SK-N-SH treated with all-trans-retinoic acid at 6 μM for 48 hours (cell line): ENCODE results near the gene PRKAG2.
"Not testable (repeated sequence)": the region's sequence is repeated elsewhere in the genome, so short reads cannot be mapped to it uniquely, and the experiment has no call there.

Source experiments
- ATAC-seq: fragments of 200-7000 bp; cut with Tn5 transposase; 3 replicates; pipeline ENCODE4 v1.9.1; 2020; ENCODE audit warnings: mild to moderate bottlenecking, moderate library complexity
- ARNTL ChIP-seq: fragments of 450-650 bp; formaldehyde crosslinking; IDR thresholded peaks from 2 replicates; pipeline ENCODE4 v1.5.0; 2020; ENCODE audit warnings: low read depth, mild to moderate bottlenecking, moderate library complexity, borderline replicate concordance
- BACH2 ChIP-seq: fragments of 250-450 bp; sonication (Bioruptor Pico); IDR thresholded peaks from 2 replicates; pipeline ENCODE4 v1.9.0; 2021; ENCODE audit warnings: mild to moderate bottlenecking, borderline replicate concordance
- CREB5 ChIP-seq: fragments of 250-450 bp; sonication (Bioruptor Pico); IDR thresholded peaks from 2 replicates; pipeline ENCODE4 v1.5.1; 2020; ENCODE audit warnings: low read depth, mild to moderate bottlenecking, moderate library complexity
- CSDC2 ChIP-seq: fragments of 250-450 bp; sonication (Bioruptor Pico); IDR thresholded peaks from 2 replicates; pipeline ENCODE4 v1.5.0; 2020; ENCODE audit warnings: mild to moderate bottlenecking, moderate library complexity
- ESRRG ChIP-seq: fragments of 250-450 bp; sonication (Bioruptor Pico); IDR thresholded peaks from 2 replicates; pipeline ENCODE4 v1.6.1; 2021; ENCODE audit warnings: mild to moderate bottlenecking
- GLIS3 ChIP-seq: fragments of 250-450 bp; sonication (Bioruptor Pico); IDR thresholded peaks from 2 replicates; pipeline ENCODE4 v1.5.0; 2020; ENCODE audit warnings: mild to moderate bottlenecking, moderate library complexity
- ISL1 ChIP-seq: fragments of 250-450 bp; sonication (Bioruptor Pico); IDR thresholded peaks from 2 replicates; pipeline ENCODE4 v2.1.2; 2022; ENCODE audit warnings: mild to moderate bottlenecking, moderate library complexity
- PATZ1 ChIP-seq: fragments of 250-450 bp; sonication (Bioruptor Pico); IDR thresholded peaks from 2 replicates; pipeline ENCODE4 v1.8.0; 2020; ENCODE audit warnings: mild to moderate bottlenecking, moderate library complexity, borderline replicate concordance
- PPARA ChIP-seq: fragments of 250-450 bp; sonication (Bioruptor Pico); IDR thresholded peaks from 2 replicates; pipeline ENCODE4 v1.5.0; 2020; ENCODE audit warnings: mild to moderate bottlenecking, borderline replicate concordance
- RARB ChIP-seq: fragments of 250-450 bp; sonication (Bioruptor Pico); IDR thresholded peaks from 2 replicates; pipeline ENCODE4 v1.8.0; 2021; ENCODE audit warnings: mild to moderate bottlenecking, moderate library complexity
- SNAI2 ChIP-seq: fragments of 250-450 bp; sonication (Bioruptor Pico); IDR thresholded peaks from 2 replicates; pipeline ENCODE4 v1.5.0; 2020; ENCODE audit warnings: mild to moderate bottlenecking, moderate library complexity
- TOX ChIP-seq: fragments of 250-450 bp; sonication (Bioruptor Pico); IDR thresholded peaks from 2 replicates; pipeline ENCODE4 v1.8.0; 2021; ENCODE audit warnings: mild to moderate bottlenecking, moderate library complexity, borderline replicate concordance
- TSHZ2 ChIP-seq: fragments of 250-450 bp; sonication (Bioruptor Pico); IDR thresholded peaks from 2 replicates; pipeline ENCODE4 v1.5.0; 2020; ENCODE audit warnings: mild to moderate bottlenecking, moderate library complexity
- ZC3H10 ChIP-seq: fragments of 250-450 bp; sonication (Bioruptor Pico); IDR thresholded peaks from 2 replicates; pipeline ENCODE4 v1.5.1; 2021; ENCODE audit warnings: mild to moderate bottlenecking, moderate library complexity
- ZFP3 ChIP-seq: fragments of 250-450 bp; sonication (Bioruptor Pico); IDR thresholded peaks from 2 replicates; pipeline ENCODE4 v1.5.0; 2020; ENCODE audit warnings: mild to moderate bottlenecking, moderate library complexity
- ZFP30 ChIP-seq: fragments of 450-650 bp; formaldehyde crosslinking; IDR thresholded peaks from 2 replicates; pipeline ENCODE4 v1.5.0; 2022; ENCODE audit warnings: mild to moderate bottlenecking, moderate library complexity
- ZNF565 ChIP-seq: fragments of 450-650 bp; formaldehyde crosslinking; conservative IDR thresholded peaks from 2 replicates; pipeline ENCODE4 v1.5.0; 2020; ENCODE audit warnings: low read depth, mild to moderate bottlenecking, moderate library complexity
- ZNF70 ChIP-seq: fragments of 450-650 bp; formaldehyde crosslinking; IDR thresholded peaks from 2 replicates; pipeline ENCODE4 v1.5.0; 2020; ENCODE audit warnings: mild to moderate bottlenecking, moderate library complexity
- TF ChIP-seq, protein P1 (sequence below): fragments of 250-450 bp; sonication (Bioruptor Pico); IDR thresholded peaks from 2 replicates; pipeline ENCODE4 v1.8.0; 2021; ENCODE audit warnings: low read depth, mild to moderate bottlenecking, moderate library complexity, borderline replicate concordance

PRKAG2 gene

DNA sequence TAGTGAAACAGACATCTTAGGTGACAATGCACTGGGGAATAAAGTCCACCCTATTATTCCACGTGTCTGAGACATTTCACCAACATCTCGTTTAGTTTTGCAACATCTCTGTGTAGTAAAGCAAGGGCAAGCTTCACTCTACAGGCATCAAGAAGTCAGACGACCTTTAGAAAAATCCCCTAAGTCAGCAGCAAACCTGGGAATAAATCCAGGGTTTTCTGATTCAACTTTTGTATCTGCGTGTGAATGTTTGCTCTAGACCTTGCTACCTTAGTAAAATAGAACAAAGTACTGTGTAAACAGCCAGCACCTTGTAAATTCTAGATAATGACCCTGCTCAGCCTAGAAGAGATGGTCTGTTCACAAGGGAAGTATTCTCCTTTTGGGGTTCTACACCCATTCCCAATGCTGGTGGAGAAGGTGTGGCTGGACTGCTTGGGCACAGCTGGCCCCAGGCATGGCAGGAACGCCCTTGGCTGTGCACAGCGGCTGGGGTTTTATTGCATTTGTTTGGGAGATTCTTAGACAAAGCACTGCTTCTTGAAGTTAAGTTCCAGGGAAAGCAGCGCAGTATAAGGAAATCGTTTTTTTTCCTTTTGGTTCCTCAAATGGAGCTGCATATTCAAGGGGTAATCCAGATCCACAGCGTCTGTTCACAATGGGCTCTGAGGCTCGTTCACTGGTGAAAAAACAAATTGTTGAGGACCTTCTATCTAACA lies 41.0 kb upstream of the PRKAG2 start:
- no peak for TF ChIP-seq ZNF70 (CRISPR knock-in tag)
- TF ChIP-seq ARNTL (CRISPR knock-in tag), result no peak
- TF ChIP-seq SNAI2 (CRISPR knock-in tag), result no peak
- no peak for TF ChIP-seq GLIS3 (CRISPR knock-in tag)
- no peak for TF ChIP-seq ZC3H10 (CRISPR knock-in tag)
- no peak for ATAC-seq

DNA sequence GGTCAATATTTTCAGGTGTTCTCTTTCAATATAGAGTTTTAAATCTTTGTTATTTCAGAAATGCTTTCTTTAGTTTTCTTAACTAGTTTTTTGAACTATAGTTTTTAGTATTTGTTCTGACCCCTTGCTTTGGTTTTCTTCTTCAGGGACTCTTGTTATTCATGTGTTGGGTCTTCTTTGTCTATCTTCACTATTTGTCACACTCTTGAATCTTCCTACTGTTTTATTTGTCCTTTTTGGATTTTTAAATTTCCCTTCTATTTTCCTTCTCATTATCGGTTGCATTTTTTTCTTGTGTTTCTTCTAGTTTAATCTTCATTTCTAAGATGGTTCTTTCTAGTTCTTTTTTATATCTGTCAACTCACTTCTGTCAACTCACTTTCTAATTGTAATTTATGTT lies 37.1 kb upstream of the PRKAG2 start:
- TF ChIP-seq ZNF70 (CRISPR knock-in tag), result no peak
- TF ChIP-seq TOX (CRISPR knock-in tag), result no peak
- TF ChIP-seq ZFP3, result no peak
- TF ChIP-seq SNAI2 (CRISPR knock-in tag), result no peak
- TF ChIP-seq CREB5, result no peak
- TF ChIP-seq, protein P1, sequence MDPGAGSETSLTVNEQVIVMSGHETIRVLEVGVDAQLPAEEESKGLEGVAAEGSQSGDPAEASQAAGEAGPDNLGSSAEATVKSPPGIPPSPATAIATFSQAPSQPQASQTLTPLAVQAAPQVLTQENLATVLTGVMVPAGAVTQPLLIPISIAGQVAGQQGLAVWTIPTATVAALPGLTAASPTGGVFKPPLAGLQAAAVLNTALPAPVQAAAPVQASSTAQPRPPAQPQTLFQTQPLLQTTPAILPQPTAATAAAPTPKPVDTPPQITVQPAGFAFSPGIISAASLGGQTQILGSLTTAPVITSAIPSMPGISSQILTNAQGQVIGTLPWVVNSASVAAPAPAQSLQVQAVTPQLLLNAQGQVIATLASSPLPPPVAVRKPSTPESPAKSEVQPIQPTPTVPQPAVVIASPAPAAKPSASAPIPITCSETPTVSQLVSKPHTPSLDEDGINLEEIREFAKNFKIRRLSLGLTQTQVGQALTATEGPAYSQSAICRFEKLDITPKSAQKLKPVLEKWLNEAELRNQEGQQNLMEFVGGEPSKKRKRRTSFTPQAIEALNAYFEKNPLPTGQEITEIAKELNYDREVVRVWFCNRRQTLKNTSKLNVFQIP (CRISPR knock-in tag), result no peak
- no peak for TF ChIP-seq ZFP30
- TF ChIP-seq ESRRG (CRISPR knock-in tag), result no peak
- no peak for TF ChIP-seq PATZ1 (CRISPR knock-in tag)
- TF ChIP-seq BACH2 (CRISPR knock-in tag), result no peak
- no peak for TF ChIP-seq PPARA (CRISPR knock-in tag)
- no peak for TF ChIP-seq ZC3H10 (CRISPR knock-in tag)
- TF ChIP-seq RARB (CRISPR knock-in tag), result no peak
- TF ChIP-seq TSHZ2 (CRISPR knock-in tag), result no peak
- TF ChIP-seq, all 23 proteins: peak for 0
- no peak for ATAC-seq

GRCh38 chr7:151910655-151911054 lies 33.7 kb upstream of the PRKAG2 start:
- ATAC-seq, result not testable (repeated sequence)

GRCh38 chr7:151907115-151907514 lies 30.2 kb upstream of the PRKAG2 start:
- ATAC-seq, result not testable (repeated sequence)

DNA sequence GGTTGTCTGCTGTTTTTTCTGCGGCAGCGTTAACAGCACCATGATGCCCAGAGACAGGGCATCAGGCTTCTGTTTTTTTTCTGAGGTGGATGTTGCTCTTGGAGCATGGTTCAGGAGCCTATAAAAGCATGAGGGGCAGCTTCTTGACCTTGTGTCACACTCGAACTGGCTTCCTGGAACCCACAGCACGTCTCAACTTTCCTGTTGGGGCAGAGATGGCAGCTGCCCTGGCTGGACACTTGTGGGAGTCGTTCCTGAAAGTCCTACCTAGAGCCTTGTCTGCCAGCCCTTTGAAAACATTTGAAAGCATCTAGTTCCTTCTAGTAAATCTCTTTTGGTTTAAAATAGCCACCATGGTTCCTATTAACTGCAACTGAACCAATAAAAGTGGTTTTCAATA lies 28.9 kb upstream of the PRKAG2 start:
- no peak for ATAC-seq
- TF ChIP-seq TSHZ2 (CRISPR knock-in tag) (no peak), ZFP30 (no peak), ZNF565 (CRISPR knock-in tag) (no peak), SNAI2 (CRISPR knock-in tag) (no peak), RARB (CRISPR knock-in tag) (no peak), ISL1 (CRISPR knock-in tag) (no peak), PATZ1 (CRISPR knock-in tag) (no peak), PPARA (CRISPR knock-in tag) (no peak), CREB5 (no peak), ESRRG (CRISPR knock-in tag) (no peak), BACH2 (CRISPR knock-in tag) (no peak), CSDC2 (CRISPR knock-in tag) (no peak)
